ENCODE data around the gene ADAM10.
"Not testable (repeated sequence)": the region's sequence is repeated elsewhere in the genome, so short reads cannot be mapped to it uniquely, and the experiment has no call there.

ADAM10 gene

GRCh38 chr15:58669108-58669507 lies 80.4 kb downstream of the ADAM10 start:
- no peak for DNase-seq

- no peak for DNase-seq
Observed at GRCh38 chr15:58666957-58667356, 82.5 kb downstream of the ADAM10 start.

GRCh38 chr15:58665672-58666071 lies 83.8 kb downstream of the ADAM10 start:
- DNase-seq, result no peak

DNA sequence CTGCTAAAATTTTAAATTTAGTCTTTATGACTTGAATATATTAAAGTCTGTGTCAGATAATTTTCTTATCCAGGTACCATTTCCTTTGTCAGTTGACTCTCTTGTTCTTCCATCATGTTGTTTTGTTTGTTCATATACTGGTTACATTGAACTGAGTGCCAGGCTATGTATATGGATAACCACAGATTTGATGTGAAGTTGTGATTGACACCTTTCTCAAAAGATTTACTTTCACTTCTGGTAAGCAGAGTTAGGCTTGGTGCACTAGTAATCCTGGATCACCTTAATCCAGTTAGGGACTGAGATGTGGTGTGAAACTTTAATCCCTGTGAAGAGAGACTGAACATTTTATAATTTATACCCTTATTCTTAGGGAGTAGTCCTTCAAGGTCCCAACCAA lies 99.4 kb downstream of the ADAM10 start:
- no peak for DNase-seq

GRCh38 chr15:58649175-58649574 lies 100.3 kb downstream of the ADAM10 start:
- DNase-seq, result no peak

GRCh38 chr15:58643996-58644395 lies 105.5 kb downstream of the ADAM10 start:
- DNase-seq, result no peak

DNA sequence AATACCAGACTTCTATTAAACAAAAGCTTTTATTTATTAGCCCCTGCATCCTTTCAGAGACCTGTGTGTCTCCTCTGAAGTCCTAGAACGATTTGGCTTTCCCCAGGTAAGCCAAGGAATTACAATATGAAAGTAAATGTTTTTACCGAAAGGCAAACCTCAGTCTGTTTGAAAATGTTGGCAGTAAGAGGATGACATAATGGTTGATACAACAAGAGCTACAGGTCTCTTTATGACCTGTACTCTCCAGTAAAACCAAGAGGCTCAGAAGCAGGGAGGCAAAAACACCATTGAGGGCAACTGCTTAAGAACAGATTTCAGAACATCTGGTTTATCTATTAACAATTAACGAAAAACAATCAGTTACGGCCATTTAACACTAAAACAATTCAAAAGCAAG lies 107.8 kb downstream of the ADAM10 start:
- DNase-seq, result no peak

DNA sequence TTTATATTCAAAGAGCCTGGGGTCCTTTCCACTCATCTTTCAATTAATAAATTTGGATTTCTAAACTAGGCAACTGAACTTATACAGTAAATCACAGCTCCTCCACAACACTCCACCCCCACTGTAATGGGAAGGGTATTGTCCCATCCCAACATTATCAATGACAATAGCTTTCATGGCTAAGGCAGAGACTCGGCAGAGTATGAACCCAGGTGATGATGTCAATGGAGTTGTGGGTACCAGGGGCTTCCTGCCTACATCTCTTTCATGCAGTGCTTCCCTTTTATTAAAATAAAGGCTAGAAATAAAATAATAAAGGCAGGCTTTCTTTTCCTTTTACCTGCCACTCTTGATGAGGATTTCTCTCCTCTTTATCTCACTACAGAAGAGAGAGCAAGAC lies 109.5 kb downstream of the ADAM10 start:
- no peak for DNase-seq

- no peak for DNase-seq
Observed at GRCh38 chr15:58639002-58639756, 110.3 kb downstream of the ADAM10 start.

DNA sequence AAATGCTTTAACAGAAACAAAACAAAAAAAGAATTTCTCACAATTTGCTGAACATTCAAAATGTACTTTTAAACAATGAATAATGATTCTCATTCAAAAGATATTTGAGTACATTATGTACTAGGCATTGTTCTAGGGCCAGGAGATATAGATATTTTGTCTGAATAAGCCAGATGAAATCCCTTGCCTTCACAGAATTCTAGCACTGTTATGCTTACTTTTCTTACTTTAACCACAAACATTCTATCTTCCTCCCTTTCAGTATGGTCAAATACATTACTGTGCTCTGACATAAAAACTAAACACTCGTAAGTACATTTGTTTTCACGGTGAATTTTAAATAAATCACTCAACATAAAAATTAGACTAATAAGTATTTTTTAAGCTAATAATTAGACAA lies 116.7 kb downstream of the ADAM10 start:
- no peak for DNase-seq

GRCh38 chr15:58631319-58631718 lies 118.2 kb downstream of the ADAM10 start:
- no peak for DNase-seq

GRCh38 chr15:58629625-58630024 lies 119.9 kb downstream of the ADAM10 start:
- no peak for DNase-seq

GRCh38 chr15:58628206-58628947 lies 121.1 kb downstream of the ADAM10 start:
- DNase-seq, result no peak

GRCh38 chr15:58627701-58628100 lies 121.8 kb downstream of the ADAM10 start:
- DNase-seq, result no peak

GRCh38 chr15:58627046-58627445 lies 122.5 kb downstream of the ADAM10 start:
- DNase-seq, result no peak

- no peak for DNase-seq
Observed at GRCh38 chr15:58626378-58626777, 123.1 kb downstream of the ADAM10 start.

- no peak for DNase-seq
Observed at GRCh38 chr15:58622877-58623276, 126.6 kb downstream of the ADAM10 start.

- DNase-seq, result not testable (repeated sequence)
Observed at GRCh38 chr15:58620268-58620667, 129.2 kb downstream of the ADAM10 start.

DNA sequence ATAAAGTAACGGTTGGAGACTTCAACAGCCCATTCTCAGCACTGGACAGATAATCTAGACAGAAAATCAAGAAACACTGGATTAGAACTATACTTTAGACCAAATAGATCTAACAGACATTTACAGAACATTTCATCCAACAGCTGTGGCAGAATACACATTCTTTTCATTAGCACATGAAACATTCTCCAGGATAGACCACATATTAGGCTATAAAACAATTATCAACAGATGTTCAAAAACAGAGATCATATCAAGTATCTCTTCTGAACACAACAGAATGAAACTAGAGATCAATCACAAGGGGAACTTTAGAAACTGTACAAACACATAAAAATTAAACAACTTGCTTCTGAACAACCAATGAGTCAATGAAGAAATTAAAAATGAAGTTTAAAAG lies 133.3 kb downstream of the ADAM10 start:
- no peak for DNase-seq

GRCh38 chr15:58611731-58612676 lies 137.5 kb downstream of the ADAM10 start:
- DNase-seq, result no peak

- DNase-seq, result no peak
Observed at GRCh38 chr15:58608711-58609110, 140.8 kb downstream of the ADAM10 start.

DNA sequence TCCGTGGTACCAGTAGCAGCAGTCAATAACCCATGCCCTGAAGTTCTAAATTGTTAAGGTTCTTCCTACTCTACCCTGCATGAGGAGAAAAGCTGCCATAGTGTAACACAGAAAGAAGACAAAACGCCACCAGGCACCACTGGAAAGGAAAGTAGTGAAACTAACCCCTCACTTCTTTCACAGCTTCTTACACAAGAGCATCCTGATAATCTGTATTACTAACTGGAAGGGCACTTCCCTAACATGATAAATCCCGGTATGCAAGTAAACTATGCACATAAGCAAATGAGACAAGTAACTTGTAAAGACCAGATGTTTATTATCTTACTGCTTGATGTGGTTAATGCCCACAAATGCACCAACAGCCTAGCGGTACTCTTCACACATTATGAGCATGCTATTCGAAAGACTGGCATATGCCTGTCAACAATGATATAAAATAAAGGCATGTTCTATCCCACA lies 141.3 kb downstream of the ADAM10 start:
- DNase-seq, result no peak

GRCh38 chr15:58606577-58607080 lies 142.9 kb downstream of the ADAM10 start:
- no peak for DNase-seq

All from eye (tissue), 1 donor.